HAP-1 (cell line): ENCODE measurements around the gene DMD.
A peak's percentile ranks its signal among the peaks of the same experiment; 100 is the strongest.

ENCODE experiments used
- DNase-seq, 2 experiments: peaks; one replicate each; pipeline ENCODE4 v3.0.0-alpha.2; 2016 to 2020; ENCODE audit warnings: low spot score in 2 of 2
- H3K27me3 ChIP-seq: fragments of 250-450 bp; sonication (Bioruptor Pico); 2 replicates; pipeline ENCODE4 v1.5.1; 2020; ENCODE audit warnings: low read depth, mild to moderate bottlenecking, moderate library complexity
- H3K36me3 ChIP-seq: fragments of 250-450 bp; sonication (Bioruptor Pico); replicated peaks from 2 replicates; pipeline ENCODE4 v1.5.1; 2020; ENCODE audit warnings: mild to moderate bottlenecking
- H3K4me1 ChIP-seq: fragments of 250-450 bp; sonication (Bioruptor Pico); 2 replicates; pipeline ENCODE4 v1.5.1; 2020; ENCODE audit warnings: mild to moderate bottlenecking
- H3K4me3 ChIP-seq: fragments of 250-450 bp; sonication (Bioruptor Pico); 2 replicates; pipeline ENCODE4 v1.5.1; 2020; ENCODE audit warnings: mild to moderate bottlenecking, moderate library complexity
- H3K9me3 ChIP-seq: fragments of 250-450 bp; sonication (Bioruptor Pico); 2 replicates; pipeline ENCODE4 v1.5.1; 2020; ENCODE audit warnings: mild to moderate bottlenecking, moderate library complexity
- in situ Hi-C: fragments of 300-500 bp; cut with MboI; formaldehyde crosslinking; loops from 3 replicates; pipeline ENCODE4 v1.14.3; 2020; ENCODE audit warnings: low sequenced_read_pairs, inconsistent platforms, mixed read lengths

The DMD gene

DNA sequence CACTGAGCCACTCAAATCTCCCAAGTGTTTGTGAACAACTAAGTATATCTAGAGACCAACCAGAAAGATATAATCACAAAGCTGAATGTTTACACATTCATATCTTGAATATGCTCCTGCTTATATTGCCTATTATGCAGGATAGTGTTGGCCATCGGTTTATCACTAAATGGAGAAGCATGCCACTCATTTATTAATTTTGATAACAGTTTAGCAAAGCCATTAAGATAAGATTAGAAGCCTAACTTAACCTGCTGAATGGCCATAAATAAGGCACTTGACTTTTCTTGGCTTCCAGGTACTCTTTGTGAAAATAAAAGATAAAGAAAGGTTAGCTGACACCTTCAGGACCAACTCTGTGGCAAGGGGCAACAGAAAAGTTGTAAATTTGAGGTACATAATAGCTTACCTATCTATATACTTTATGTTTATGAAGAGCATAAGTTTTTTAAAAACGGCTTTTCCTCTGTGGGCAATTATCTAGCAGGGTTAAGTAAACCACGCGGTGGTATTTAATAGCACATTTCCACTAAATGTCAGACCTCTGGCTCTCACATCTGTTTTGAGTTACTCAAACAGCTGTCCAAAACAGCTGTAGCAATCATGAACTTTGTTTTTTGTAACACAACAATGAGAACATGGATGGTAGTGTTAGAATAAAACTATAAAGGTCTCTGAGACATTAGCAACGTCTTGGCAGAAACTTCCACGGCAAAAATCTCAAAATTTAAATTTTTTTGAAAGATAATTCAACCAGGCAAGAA lies 2080.7 kb downstream of the DMD start:
- in situ Hi-C loops: no loop called here
- H3K4me1 ChIP-seq: no peaks in the 10 kb centered on the region
- H3K9me3 ChIP-seq: no peaks in the 10 kb centered on the region
- no peaks in the 10 kb centered on the region; the same call in 1 of the 2 replicates for H3K36me3 ChIP-seq
- H3K4me3 ChIP-seq: no peak overlapping the region
- no peak for DNase-seq
- no peaks in the 10 kb centered on the region for H3K27me3 ChIP-seq

DNA sequence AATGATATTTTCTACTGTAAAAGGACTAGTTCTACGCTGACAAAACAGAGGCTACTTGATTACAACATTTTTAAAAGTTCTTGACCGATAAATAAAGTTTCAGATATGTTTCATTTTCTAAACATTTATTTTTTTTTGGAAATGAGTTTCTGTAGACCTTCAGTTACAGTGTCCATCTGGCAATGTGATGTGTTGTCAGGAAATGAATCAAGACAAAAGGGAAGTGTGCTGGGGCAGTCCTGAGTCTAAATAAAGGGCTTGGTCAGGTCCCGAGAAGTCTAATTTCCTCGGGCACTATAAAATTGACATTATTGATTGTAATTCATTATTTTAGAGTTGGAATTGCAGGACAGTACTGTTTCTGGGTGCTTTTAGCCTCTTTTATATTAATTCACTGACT lies 2082.5 kb downstream of the DMD start:
- peaks cover 6% of the 10 kb centered on the region; the same call in 1 of the 2 replicates for H3K4me1 ChIP-seq
- DNase-seq: no peak
- H3K27me3 ChIP-seq: no peaks in the 10 kb centered on the region
- H3K9me3 ChIP-seq: no peaks in the 10 kb centered on the region
- in situ Hi-C loops: no loop called here
- H3K4me3 ChIP-seq: no peak overlapping the region
- H3K36me3 ChIP-seq: no peaks in the 10 kb centered on the region; the same call in 1 of the 2 replicates

DNA sequence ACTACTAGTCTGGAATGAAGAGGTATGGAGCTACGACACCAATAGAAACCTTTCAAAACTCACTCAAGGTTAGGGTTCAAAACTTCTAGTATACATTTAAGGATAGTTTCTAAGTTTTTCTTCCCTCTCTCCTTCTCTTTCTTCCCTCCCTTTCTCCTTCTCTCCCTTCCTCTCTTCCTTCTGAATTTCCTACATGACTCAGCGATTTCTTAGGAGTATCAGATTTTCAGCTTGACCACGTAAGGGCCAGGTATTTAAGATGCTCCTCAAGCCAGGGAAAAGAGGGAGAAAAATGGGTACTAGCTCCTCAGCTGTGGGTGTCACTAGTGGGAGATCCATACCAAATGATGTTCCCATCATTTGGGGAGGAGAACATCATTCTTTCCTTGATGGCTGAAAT lies 2083.6 kb downstream of the DMD start:
- in situ Hi-C loops: no loop called here
- Histone ChIP-seq H3K27me3 (no peaks in the 10 kb centered on the region), H3K9me3 (no peaks in the 10 kb centered on the region), H3K4me3 (no peak overlapping the region), H3K4me1 (peaks cover 6% of the 10 kb centered on the region; the same call in 1 of the 2 replicates), H3K36me3 (no peaks in the 10 kb centered on the region; the same call in 1 of the 2 replicates)
- no peak for DNase-seq

DNA sequence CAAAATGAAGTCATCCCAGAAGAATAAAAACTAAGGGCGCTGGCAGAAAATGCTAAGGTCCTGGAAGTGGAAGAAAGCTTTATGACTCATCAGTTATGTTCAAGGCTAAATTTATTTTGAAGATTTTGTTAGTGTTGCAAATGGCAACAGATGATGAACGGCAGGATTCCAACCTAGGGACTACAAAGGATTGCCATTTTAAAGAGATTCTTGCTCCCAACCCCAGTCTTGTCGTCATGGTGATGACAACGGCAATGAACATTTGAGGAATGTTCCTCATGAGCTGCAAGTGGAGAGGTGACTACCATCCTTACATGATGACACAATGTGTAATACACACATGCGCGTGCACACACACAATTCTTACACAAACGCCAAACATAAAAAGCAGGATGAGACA lies 2085.1 kb downstream of the DMD start:
- Histone ChIP-seq H3K4me1 (peaks cover 6% of the 10 kb centered on the region; the same call in 1 of the 2 replicates), H3K9me3 (no peaks in the 10 kb centered on the region), H3K4me3 (no peak overlapping the region), H3K36me3 (no peaks in the 10 kb centered on the region; the same call in 1 of the 2 replicates), H3K27me3 (no peaks in the 10 kb centered on the region)
- DNase-seq: no peak
- in situ Hi-C loops: no loop called here

DNA sequence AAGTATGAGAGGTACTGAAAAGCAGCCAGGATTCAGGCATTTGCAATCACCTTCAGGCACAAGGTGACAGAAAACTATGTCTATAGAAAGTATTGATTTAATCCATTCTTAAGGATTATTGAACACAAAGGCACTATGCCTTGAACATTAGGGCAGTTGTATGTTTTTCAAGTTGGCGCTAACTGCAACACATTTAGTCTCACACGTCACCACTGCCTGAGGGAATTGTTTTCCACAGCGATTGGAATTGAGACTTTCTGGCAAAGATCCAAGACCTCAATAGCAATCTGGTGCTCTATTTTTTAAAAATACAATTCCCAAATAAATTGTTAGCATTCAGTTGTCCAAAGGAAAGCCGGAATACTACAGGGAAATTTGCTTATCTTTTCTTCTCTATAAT lies 2086.8 kb downstream of the DMD start:
- no peaks in the 10 kb centered on the region for H3K36me3 ChIP-seq
- no peaks in the 10 kb centered on the region for H3K27me3 ChIP-seq
- peaks cover 6% of the 10 kb centered on the region; the same call in 1 of the 2 replicates for H3K4me1 ChIP-seq
- no peaks in the 10 kb centered on the region for H3K9me3 ChIP-seq
- DNase-seq: peak; percentile 42 to 51
- H3K4me3 ChIP-seq: no peak overlapping the region
- in situ Hi-C loops: no loop called here

DNA sequence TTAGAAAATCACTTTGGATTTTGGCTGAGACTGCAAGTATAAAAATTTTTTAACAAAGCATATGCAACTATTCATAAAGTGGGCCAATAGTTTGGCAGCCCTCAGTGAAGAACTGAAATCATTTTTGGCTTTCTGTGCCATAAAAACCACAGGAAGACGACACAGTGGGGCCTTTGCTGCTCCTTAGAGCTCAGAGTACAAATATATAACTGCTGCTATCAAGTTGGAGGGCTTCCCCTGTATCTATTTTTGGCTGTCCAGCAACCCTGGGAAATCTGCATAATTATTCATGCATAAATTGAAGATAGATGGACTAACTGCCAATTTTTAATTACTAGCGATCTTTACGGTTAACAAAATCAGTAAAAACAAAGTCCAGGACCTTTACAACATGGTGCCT lies 2088.0 kb downstream of the DMD start:
- no peaks in the 10 kb centered on the region for H3K36me3 ChIP-seq
- H3K4me3 ChIP-seq: no peak overlapping the region
- H3K4me1 ChIP-seq: peaks cover 6% of the 10 kb centered on the region; the same call in 1 of the 2 replicates
- H3K27me3 ChIP-seq: no peaks in the 10 kb centered on the region
- in situ Hi-C loops: no loop called here
- H3K9me3 ChIP-seq: no peaks in the 10 kb centered on the region
- DNase-seq: no peak

DNA sequence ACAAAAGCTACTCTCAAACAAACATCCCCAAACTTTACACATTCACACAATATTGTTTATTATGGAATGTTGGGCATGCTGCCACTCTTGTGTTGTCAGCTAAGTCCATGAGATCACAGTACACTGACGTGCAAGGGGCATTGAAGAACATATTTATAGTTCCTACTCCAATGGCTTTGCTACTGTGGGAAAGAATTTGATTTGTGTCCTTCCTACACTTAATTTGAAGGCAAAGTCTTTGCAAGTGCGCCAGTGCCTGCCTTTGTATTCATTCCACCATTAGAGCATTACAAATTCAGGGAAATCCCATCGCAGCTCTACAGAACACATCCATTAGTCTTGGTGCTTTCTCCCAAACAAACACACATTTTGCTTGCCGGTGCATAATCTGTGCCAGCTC lies 2094.1 kb downstream of the DMD start:
- no peak overlapping the region for H3K4me3 ChIP-seq
- no peaks in the 10 kb centered on the region; the same call in none of the 2 replicates for H3K27me3 ChIP-seq
- no peaks in the 10 kb centered on the region for H3K4me1 ChIP-seq
- in situ Hi-C loops: no loop called here
- no peaks in the 10 kb centered on the region for H3K9me3 ChIP-seq
- DNase-seq: no peak
- no peaks in the 10 kb centered on the region for H3K36me3 ChIP-seq

DNA sequence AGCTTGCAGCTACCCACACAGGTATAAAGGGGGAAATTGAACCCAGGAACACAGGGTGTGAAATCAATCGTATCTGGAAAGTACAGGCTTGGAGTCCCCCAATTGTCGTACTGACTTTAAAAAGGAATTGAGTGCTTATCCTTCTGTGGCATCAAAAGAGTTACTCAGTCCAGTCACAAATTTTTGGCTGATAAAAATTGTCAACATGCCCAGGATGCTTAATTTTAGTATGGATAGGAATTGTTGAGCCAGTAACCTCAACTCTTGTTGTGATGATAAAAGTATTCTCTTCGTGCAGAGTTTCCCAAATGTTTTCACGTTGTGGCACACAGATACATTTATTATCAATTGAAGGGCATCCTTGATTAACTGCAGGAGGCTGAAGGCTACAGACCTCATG lies 2096.0 kb downstream of the DMD start:
- in situ Hi-C loops: no loop called here
- DNase-seq: no peak
- Histone ChIP-seq H3K4me3 (no peak overlapping the region), H3K36me3 (no peaks in the 10 kb centered on the region), H3K4me1 (no peaks in the 10 kb centered on the region), H3K27me3 (no peaks in the 10 kb centered on the region; the same call in none of the 2 replicates), H3K9me3 (no peaks in the 10 kb centered on the region)

DNA sequence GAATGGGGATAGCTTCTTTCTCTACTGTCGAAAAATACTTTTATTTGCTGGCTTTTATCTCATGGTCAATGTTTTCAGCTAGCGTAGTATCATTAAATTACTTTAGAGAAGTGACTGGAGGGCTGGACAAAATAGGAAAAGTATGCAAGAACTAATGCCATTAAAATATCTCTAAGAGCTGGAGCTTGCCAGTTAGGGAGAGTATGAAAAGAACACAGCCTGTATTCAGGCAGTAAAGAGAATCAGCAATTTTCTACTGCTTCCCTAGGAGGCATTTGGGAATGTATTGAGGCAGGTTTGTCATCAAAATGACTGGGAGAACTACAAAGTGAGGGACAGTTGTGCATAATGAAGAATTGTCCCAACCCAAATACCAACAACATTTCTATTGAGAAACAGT lies 2096.5 kb downstream of the DMD start:
- no peaks in the 10 kb centered on the region for H3K4me1 ChIP-seq
- no peaks in the 10 kb centered on the region for H3K9me3 ChIP-seq

DNA sequence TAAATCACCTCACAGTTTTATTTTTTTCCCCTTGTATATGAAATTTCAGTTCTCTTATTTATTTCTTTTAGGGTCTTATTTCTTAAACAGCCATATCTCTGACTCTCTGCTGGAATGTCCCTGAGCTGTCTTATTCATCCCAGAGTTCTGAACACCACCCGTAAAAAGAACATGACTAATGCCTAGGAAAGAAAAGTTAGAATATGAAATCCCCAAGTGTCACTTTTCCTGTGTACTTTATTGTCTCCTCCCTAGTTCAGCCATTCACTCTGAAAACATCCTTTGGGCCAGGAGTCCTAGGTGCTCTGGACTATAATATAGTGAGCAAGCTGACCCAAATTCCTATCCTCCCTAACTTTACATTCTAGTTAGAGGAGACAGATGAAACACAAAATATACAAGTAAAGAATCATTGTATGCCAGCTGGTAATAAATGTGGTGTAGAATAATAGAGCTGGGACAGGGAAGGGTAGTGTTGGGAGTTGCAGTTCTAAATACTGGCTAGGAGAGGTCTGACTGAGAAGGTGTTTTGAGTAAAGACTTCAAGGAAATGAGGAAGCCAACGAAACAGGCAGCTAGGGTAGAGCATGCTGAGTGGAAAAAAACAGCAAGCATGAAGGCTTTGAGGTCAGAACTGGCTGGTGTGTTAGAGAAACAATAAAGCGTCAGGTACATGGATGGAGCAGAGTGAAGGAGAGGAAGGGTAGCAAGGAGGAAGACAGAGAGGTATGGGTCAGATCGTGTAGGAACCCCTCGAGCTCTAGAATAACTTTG lies 2098.9 kb downstream of the DMD start:
- Histone ChIP-seq H3K4me1 (no peaks in the 10 kb centered on the region), H3K36me3 (no peaks in the 10 kb centered on the region), H3K27me3 (no peaks in the 10 kb centered on the region; the same call in none of the 2 replicates), H3K9me3 (no peaks in the 10 kb centered on the region), H3K4me3 (no peak overlapping the region)
- no peak for DNase-seq
- in situ Hi-C loops: no loop called here

More for the DNA sequence above, 2096.5 kb downstream of the DMD start:
- in situ Hi-C loops: no loop called here
- Histone ChIP-seq H3K27me3 (no peaks in the 10 kb centered on the region; the same call in none of the 2 replicates), H3K4me3 (no peak overlapping the region), H3K36me3 (no peaks in the 10 kb centered on the region)
- no peak for DNase-seq

DNA sequence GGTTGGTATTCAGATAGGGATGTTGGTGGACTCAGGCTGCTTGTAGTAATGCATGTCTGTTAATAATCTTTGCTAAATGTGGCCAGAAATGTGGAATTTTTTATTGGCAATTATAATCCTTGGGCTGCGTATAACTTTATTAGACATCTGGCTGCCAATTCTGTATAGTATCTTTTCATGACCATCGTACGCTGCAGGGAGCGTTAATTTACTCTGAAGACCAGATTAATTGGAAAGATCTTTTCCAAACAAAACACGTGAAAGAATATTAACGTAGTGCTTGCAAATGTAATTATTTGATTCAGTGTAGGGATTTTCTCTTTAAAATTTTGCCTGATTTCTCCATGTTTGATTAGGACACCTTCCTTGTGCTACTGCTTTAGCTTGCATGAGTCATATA lies 2100.7 kb downstream of the DMD start:
- in situ Hi-C loops: no loop called here
- Histone ChIP-seq H3K9me3 (no peaks in the 10 kb centered on the region), H3K4me3 (no peak overlapping the region), H3K4me1 (no peaks in the 10 kb centered on the region), H3K27me3 (no peaks in the 10 kb centered on the region), H3K36me3 (no peaks in the 10 kb centered on the region)
- DNase-seq: no peak

DNA sequence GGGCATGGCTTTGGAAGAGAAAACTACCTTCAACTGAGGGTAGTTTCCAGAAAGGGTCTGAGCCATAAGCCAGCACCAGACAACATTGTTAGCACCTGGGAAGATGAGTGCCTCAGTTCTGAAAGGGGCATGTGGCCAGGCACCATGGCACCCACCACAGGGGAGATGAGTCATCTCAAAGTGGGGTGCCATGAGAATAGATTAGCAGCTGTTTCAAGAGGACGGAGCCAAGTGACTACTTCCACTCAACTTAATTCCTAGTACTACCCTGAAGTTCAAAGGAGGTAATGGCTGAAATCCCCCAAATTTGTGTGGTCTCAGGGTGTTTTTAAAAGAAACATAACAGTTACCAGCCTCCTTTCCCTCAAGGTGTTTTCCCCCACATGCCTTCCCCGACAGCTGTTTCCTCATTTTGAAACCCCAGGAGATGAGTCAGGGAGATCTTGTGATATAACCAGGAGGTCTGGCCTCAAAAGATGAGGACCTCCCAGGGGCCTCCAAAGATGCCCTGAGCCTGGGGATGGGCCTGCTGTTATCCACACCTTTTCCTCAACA lies 2111.7 kb downstream of the DMD start:
- Histone ChIP-seq H3K4me3 (no peak overlapping the region), H3K9me3 (no peaks in the 10 kb centered on the region), H3K27me3 (no peaks in the 10 kb centered on the region), H3K4me1 (no peaks in the 10 kb centered on the region), H3K36me3 (no peaks in the 10 kb centered on the region)
- in situ Hi-C loops: no loop called here
- DNase-seq: no peak

DNA sequence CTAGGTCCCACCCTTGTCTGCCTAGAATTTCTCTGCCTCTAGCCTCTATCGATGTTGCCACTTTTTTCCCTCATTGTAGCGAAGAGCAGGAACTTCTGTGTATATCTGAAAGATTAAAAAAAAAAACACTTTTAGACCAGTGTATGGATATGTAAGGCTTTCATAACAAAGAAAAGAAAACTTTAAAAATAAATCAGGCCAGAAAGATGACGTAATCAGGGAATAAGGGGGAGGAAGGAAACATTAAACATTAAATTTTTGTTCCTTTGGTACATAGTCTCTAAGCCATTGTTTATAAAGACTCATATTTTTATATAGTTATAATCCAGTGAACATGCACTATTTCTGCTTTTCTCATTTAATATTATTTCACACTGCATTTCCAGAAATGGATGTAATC lies 2113.3 kb downstream of the DMD start:
- Histone ChIP-seq H3K27me3 (no peaks in the 10 kb centered on the region), H3K4me3 (no peak overlapping the region), H3K9me3 (no peaks in the 10 kb centered on the region), H3K4me1 (no peaks in the 10 kb centered on the region), H3K36me3 (no peaks in the 10 kb centered on the region)
- DNase-seq: no peak
- in situ Hi-C loops: no loop called here

DNA sequence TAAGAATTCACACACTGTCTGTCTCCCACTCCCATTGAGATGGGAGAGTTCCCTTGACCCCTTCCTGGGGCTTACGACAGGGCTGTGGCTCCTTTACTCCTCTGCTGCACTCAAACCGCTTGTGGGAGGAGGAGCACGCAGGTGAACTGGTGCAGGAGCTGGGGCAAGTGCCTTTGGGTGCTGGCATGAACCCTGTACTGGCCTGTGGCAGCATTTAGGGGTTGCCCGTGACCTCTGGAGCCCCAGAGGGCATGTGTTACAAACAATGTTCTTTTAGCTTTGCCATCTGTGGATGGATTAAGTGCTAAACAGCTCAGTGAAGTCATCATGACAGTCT lies 2117.7 kb downstream of the DMD start:
- Histone ChIP-seq H3K27me3 (no peaks in the 10 kb centered on the region), H3K9me3 (no peaks in the 10 kb centered on the region), H3K4me3 (no peak overlapping the region), H3K36me3 (no peaks in the 10 kb centered on the region), H3K4me1 (no peaks in the 10 kb centered on the region)
- DNase-seq: no peak
- in situ Hi-C loops: no loop called here
